NCI-H748 (cell line): ENCODE measurements around the gene DENND2D.

Source experiments
- DNase-seq: peaks from one replicate; lab custom pipeline; 2025; ENCODE audit not compliant: unreplicated experiment; lab: John Stamatoyannopoulos, UW

DENND2D gene, protein sequence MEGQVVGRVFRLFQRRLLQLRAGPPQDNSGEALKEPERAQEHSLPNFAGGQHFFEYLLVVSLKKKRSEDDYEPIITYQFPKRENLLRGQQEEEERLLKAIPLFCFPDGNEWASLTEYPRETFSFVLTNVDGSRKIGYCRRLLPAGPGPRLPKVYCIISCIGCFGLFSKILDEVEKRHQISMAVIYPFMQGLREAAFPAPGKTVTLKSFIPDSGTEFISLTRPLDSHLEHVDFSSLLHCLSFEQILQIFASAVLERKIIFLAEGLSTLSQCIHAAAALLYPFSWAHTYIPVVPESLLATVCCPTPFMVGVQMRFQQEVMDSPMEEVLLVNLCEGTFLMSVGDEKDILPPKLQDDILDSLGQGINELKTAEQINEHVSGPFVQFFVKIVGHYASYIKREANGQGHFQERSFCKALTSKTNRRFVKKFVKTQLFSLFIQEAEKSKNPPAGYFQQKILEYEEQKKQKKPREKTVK

DNA sequence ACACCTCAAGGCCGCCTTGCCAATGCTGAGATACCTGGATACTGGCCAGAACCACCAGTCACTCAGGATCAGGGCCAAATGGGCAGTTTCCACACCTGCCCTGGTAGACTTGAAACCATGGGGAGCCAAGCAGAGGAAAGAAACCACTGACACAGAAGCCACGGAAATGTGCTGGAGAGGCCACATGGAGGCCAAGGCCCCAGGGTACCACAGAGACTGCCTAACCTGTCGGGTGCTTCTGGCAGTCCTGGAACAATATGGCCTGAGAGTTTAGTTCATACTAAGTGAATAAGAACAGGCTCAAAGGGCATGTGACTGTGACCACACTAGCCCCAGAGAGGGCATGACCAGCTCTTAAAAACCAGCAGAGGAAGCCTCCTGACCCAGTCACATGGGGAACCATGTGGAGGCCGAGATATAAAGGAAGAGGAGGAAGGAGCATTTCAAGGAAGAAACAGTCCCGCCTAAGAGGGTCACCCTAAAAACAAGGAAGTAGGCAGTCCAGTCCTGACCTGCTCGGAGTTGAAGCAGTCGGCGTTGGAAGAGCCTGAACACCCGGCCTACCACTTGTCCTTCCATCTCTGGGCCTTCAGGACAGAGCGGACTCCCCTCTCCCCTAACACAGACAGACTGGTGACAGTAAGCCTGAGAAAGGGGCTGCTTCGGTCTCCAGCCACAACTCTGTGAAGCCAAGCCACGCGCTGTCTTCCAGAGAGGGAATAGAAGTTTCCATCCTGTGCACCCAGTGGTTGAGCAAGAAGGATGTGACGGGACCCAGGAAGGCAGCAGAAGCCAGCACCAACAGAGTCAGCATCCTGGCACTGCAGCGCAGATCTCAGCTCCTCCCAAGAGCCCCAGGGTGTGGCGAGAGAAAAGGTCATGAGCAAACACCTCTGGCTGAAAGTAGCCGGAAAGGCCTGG is at the start of gene DENND2D:
TSS of gene DENND2D (minus strand) at position 766 of the 921 bp plus-strand sequence. CDS start at position 579, 187 bp downstream.
- no peak for DNase-seq

DNA sequence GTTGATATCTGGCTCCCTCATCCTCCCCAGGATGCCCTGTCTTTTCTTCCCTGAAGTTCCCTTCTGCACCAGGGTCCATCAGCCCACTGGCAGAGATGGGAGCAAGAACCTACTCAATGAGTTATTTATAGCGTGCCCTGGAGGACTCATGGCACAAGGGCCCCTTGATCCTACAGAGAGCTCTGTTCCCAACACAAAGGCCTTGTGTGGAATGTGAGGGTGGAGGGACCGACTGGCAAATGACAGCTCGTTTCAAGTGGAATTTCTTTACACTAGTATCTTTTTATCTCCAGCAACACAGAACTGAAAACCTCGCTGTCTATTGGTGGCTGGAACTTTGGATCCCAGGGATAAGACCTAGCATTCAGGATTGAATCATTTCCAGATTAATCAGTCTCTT is 49.5 kb upstream of the DENND2D start:
- no peak for DNase-seq

DNA sequence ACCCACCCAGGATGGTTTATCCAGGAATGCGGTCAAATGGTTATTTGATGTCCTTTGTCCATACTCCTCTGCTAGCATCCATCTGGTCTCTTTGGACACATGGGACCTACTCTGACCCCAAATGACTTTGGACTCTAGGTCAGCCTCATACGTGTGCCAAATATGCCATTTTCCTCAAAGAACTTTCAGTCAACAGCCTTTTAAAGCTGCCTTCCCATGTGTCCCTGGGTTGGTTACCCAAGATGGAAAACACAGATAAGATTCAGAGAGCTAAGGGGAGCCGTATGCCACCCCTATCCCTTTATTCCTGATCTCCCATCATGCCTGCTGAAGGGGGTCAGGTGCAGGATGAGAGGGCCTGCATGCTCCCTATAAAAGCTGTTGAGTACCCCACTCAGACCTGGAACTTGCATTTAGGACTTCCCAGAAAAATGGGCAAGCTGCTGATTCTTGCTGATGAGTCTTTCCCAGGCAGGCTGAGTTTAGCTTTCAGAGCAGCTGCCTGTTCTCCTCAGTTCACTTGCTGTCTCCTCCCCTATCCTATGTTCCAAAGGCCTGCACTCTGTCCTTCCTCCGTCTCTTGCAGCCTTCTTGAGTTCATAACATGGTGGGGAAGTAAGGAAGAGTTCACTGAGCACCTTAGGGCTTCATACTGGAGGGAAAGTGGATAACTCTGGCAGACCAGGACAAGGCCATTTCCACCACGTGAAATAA is 46.8 kb upstream of the DENND2D start:
- no peak for DNase-seq

DNA sequence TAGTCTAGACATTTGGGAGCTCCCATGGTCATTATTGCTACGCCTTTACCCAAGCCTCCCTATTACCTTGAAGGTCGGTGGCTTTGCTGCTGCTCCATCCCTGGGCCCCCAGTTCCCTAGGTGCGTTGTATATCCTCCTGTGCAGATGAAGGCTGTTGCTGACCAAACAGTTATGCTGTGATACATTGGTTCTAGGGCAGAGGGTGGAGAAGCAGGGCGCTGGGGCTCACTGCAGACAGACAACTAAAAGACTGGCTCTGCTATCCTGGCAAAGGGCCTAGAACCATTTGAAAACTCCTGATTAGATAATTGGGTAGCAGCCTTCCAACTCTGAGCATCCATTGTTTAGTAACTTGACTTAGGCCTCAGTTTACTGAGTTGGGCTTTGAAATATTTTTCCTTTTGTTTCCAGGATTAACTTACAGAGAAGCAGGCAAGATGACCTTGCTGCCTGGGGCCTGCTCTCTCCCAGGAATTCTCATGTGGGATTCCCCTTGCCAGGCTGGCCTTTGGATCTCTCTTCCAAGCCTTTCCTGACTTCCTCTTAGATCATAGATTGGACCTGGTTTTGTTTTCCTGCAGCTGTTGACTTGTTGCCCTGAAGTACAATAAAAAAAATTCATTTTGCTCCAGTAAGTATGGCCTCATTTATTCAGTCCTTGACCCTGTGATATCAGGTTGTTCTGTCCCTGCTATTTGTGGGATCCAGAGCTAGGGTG is 42.5 kb upstream of the DENND2D start:
- DNase-seq = no peak

DNA sequence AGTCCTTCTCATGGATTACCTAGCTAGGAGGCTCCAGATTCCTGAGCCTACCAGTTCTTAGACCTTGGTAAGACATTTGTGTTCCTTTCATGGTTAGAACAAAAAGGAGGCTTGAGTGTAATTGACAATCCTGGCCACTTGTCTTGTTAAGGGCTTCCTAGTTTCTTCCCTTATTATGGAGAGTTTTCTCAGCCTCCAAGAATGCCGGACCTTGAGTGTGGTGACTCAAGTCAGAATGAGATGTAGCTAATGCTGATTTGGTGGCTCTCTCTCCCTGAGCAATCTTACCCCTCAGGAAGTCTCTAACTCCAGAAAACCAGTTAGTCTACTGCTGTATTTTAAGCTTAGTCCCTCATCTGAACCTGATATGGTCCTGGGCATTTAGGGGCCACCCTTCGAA is 41.4 kb upstream of the DENND2D start:
- no peak for DNase-seq

DNA sequence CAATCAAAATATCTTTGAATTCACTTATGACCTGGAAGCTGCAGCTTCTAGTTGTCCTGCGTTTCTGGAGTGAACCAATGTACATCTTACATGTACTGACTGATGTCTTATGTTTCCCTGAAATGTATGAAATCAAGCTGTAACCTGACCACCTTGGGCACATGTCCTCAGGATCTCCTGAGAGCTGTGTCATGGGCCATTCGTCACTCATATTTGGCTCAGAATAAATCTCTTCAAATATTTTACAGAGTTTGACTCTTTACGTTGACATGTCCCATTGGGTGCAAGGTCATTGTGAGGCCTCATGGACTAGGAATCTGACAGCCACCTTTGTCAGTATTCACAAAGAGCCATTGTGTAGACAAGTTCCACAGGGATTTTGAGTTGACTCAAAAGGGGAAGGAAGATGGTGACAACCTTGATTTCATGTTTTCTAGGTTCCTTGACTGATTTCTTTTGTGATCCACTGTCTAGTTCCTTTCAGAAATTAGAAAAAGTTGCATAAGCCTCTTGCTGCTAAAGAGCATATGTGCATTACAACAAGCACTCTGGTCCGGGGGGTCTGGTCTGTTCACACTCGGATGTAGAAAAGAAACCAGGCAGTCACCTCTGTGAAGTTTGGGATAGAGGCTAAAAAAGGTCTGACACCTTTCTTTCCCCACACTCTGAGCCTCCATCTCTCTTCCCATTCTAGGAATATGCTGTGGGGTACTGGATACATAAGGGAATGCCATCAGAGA is 37.8 kb upstream of the DENND2D start:
- no peak for DNase-seq

DNA sequence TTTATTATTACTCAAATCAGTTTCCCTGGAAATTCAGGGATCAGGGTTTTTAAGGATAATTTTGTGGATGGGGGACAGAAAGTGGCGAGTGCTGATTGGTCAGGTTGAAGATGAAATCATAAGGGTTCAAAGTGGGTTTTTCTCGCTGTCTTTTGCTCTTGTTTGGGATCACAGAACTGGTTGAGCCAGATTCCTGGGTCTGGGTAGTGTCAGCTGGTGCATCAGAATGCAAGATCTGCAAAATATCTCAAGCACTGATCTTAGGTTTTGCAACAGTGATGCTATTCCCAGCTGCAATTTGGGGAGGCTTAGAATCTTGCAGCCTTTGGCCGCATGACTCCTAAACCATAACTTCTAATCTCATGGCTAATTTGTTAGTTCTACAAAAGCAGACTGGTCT is 36.4 kb upstream of the DENND2D start:
- no peak for DNase-seq

DNA sequence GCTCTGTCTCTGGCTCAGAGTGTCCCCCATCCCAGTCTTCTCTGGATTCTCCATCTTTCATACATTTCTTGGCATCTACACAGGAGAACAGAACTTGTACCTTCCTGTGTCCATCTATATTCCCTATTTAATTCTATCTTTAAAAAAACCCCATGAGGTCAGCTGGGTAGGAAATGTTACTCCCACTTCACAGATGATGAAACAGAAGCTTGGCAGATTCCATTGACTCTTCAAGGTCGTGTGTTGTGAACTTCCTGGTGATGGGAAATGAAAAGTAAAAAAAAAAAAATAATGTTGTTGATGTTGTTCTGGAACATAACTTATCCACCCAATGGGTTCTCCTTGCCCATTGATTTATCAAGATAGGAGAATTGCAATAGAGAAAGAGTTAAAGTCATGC is 35.9 kb upstream of the DENND2D start:
- no peak for DNase-seq

DNA sequence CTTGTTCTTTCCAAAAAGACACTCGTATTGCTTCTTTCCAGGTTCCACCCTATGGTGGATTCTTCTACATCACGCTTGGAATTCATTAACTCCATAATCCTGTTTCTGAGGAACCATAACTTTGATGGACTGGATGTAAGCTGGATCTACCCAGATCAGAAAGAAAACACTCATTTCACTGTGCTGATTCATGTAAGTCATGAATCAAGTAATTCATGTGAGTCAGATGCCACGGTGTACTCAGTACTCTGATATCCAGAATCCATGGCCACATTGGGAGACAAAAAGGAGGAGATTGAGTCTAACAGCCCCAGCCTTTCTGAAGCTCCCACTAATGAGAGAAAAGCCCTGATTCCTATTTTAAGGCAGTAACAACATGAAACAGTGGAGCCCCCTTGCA is 34.4 kb upstream of the DENND2D start:
- DNase-seq = no peak

DNA sequence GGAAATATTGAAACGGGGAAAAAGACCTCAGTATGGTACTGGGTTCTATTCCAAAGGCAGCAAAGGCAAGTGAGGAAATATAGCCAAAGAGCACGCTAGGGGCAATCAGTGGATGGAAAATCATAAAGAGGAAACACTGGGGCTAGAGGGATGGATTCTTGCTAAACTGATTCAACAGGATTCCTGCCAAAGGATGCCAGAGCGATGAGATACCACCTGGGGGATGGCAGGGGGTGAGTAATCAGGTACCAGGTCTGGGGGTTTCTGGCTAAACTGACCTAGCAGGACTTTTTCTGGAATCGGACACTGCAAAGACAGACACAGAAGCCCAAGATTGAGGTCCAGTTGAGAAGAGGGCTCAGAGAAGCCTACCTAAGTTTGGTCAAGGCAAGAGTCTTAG is 33.8 kb upstream of the DENND2D start:
- no peak for DNase-seq

DNA sequence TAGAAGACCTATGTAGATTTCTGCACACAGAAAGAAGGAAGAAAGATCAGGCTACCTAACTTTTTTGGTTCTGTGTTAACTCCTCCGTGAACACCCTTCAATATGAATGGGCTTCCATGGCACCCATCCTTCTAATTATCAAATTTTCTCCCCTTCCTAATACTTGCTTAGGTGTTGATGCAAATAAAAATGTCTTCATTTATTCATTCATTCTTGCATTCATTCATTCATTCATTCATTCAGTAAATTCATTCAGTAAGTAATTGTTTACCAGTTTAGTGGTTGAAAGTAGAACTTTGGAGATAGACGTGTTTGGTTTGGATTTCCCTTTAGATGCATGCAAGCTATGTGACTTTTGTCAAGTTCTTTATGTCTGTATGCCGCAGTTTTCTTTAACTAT is 31.7 kb upstream of the DENND2D start:
- no peak for DNase-seq

DNA sequence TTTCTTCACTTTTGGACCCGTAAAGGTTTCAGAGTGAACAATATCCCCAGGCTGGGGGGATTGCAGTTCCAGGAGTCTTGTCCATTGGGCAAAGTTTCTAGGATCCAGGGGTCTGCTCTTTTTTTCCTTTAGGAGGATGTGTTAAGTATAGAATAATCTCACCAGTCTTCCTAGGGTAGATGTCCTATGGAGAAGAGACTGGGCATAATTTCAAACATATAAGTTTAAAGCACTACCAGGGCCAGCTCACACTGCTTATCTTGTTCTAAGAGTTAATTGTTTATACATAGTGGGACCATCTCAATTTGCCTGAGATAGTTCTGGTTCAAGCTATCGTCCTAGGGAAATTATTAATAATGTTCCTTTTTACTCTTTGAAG is 28.3 kb upstream of the DENND2D start:
- no peak for DNase-seq

DNA sequence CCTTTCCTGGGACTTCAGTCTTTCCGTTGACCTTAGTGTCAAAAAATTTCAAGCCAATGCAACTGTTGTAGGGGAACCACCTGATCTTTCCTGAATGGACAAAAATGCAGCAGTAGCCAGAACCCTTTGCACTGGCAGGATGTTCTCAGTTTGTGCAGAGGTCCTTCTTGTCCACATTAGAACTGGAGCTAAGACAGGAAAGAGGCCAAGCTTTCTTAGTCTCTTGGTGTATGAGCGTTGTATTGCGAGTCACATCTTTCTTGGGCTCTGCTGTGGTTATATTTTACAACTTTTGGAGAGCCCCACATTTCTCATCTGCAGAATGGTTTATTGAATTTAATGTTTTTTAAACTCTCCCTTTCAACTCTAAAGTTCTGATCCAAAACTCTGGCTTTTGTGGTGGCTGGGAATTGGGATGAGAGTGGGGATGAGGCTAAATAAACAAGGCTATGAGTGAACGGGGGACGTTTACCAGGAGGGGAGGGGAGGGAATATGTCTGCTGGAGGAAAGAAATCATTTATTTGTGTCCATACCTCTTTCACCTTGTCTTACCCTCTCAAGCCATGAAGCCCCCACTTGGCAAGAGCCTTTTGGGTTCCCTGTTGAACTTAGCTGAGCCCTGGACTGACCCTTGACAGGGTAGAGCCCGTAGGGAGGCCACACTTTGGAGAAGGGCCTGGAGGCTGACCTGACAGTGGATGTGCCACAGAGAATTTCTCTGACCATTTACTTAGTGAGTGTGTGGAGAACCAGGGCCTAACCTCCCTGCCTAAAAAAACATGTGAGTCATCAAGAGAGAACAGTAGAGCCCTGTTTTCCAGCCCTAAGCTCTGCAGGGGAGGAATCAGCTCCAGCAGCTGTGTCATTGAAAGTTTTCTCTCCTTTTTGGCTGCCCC is 27.7 kb upstream of the DENND2D start:
- DNase-seq = no peak

DNA sequence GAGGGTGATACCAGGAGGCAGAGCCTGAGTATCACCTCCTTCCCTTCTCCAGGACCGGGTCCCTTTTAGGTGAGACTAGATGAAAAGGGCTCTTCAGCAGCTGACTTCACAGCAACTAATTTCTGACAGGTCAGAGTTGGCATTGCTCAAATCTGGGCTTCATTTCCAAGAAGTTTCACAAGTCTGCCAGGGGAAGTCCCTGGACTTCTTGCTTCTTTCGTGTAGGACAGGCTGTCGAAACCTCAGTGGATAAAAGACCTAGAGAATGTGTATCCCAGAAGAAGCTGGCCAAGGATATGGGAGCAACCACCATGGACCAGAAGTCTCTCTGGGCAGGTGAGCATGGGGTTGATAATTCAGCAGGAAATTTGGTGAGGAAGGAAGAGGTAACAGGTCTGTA is 27.0 kb upstream of the DENND2D start, which contains the start of gene CHI3L2:
TSS of gene CHI3L2 (plus strand) at position 280 of the 400 bp plus-strand sequence. CDS start at position 297, 17 bp downstream.
- no peak for DNase-seq

DNA sequence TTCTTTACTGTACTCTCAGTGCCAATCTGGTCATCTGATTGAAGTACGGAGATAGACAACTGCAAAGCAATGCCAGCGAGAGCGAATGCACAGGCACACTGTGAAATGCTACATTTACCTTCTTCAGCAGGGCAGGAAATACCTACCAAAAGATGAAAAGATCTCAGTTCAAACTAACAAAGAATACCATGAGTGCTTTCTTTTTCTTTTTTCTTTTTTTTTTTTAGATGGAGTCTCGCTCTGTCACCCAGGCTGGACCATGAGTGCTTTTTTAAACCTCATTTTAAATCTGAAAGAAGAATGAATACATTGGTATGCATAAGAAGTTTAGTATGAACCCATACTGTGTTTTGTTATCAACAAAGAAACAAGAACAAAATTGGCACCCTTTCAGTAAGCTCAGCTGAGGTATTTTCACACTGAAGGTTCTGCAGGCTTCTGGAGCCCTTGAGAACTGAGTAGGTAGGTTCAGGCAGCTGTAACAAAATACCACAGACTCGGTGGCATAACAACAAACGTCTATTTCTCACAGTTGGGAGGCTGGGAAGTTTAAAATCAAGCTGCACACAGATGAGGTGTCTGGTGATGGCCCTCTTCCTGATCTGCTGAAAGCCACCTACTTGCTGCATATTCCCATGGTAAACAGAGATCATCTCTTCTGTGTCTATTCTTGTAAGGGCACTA is 25.4 kb upstream of the DENND2D start:
- no peak for DNase-seq

DNA sequence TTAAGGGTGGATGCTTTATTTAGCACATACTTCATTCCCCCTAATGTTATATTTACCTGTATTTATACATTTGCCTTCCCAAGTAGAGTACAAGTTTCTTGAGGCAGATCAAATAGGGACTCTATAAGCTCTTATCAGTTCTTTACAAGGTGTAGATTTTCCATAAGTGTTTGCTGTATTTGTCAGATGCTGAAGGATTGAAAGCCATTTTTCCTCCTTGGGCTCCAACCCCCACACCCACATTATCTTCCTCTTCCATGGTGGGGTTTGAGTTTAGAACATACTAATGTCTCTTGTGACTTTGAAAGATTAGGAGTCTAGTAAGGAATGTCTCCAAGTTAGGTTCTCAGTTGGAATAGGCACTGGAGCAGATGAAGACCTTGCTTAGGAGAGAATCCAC is 24.6 kb upstream of the DENND2D start:
- DNase-seq = no peak

DNA sequence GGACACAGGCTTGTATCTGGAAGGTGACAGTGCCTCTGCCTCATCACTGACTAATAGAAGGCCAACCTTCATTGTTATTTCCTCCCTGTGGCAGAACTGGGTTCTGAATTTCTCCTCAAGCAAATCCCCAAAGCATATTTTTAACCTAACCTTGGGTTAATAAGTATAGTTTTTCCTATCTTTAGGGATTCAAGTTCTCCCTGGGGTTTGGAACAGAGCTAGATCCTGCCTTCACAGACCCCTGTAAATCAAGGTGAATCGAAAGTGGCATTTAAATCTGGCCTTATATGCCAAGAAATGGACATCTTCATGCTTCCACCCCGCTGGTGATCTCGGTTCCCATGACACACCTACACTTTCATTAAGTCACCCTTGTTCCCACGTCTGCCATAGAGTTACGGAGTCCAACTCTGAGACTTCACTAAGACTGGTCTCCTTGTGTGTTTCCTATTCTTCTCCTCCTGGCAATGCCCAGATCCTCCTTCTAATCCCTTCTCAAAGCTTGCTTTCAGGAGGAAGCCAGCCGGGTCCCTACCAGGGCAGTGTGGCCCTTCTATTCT is 22.8 kb upstream of the DENND2D start:
- DNase-seq = no peak
